PFSK-1 (cell line): Measurements from ENCODE around the gene POP4.

Experiments
- FOXP2 ChIP-seq: optimal IDR thresholded peaks from 2 replicates; pipeline ENCODE3; 2011; ENCODE audit warnings: borderline replicate concordance, control low read depth, inconsistent platforms; ENCODE audit not compliant: insufficient read depth; ENCODE audit errors: extremely low read length, extremely low read depth
- POLR2AphosphoS5 ChIP-seq: IDR thresholded peaks from 2 replicates; pipeline ENCODE4 v1.6.1; 2012; ENCODE audit warnings: low read depth, mild to moderate bottlenecking, control low read depth, low read length, moderate library complexity
- REST ChIP-seq, 2 experiments: IDR thresholded peaks; 2 replicates each; pipeline versions ENCODE4 v1.6.1 to v1.8.0; 2011 to 2012; ENCODE audit warnings: low read depth in 2 of 2, low read length in 2 of 2, control low read depth in 1 of 2, inconsistent platforms in 1 of 2, mild to moderate bottlenecking in 1 of 2, moderate library complexity in 1 of 2; ENCODE audit not compliant: insufficient read depth in 1 of 2
- SIN3A ChIP-seq: IDR thresholded peaks from 2 replicates; pipeline ENCODE4 v1.6.1; 2012; ENCODE audit warnings: mild to moderate bottlenecking, low read length, moderate library complexity, borderline replicate concordance; ENCODE audit not compliant: insufficient read depth
- TAF1 ChIP-seq: IDR thresholded peaks from 2 replicates; pipeline ENCODE4 v1.6.1; 2012; ENCODE audit warnings: low read length, control low read depth, borderline replicate concordance; ENCODE audit not compliant: insufficient read depth

GRCh38 chr19:29629836-29630534, 23.9 kb downstream of the POP4 start:
- TF ChIP-seq POLR2AphosphoS5 (no peak), SIN3A (no peak), TAF1 (no peak), REST (IDR thresholded peaks at IDR 0.05; ENCODE audit: insufficient read depth in 1 of 2, low read depth in 2 of 2, low read length in 2 of 2) (no peak), FOXP2 (no peak)
